Measurements from ENCODE around the gene H2BK1. TPM values are rescaled to one million over a fixed set of nuclear protein-coding genes. Genes with fewer than 3 reads are reported as not detected.

H2BK1 gene
- total and polyA plus RNA-seq, 2 of the 13 experiments (the other 11 are each of a cell fraction or from before 2014, with no cell fraction given), result not detected

DNA sequence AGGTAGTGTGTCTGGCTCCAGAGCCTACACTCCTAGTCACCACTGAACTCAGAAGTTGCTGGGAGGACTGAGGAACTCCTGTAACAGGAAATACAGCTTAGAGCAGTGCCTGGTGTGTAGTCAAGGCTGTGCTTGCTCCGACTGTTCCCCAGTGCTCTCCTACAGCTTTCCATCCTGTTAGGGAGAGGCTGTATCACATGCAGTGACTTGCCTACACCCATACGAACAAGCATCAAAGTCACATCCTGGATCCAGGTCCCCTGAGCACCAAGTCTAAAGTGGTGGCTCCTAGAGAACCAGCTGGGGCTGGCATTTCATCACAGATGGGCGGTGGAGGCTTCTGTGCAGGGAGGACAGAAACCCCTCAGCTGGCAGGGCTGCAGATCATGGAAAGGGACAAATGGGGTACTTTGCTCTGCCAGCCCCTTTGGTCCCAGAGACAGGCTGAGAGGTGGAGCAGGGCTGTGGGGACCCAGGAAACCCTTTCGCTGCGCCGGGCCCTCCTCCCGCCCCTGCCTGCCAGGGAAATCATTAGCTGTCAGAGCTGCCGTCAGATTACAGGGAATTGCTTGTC, 30.9 kb downstream of the H2BK1 start:
- TF ChIP-seq TAF15 (IDR thresholded peaks at IDR 0.05; ENCODE audit: low read depth, low read length, poor library complexity, severe bottlenecking) (no peak), KMT2A (CRISPR knock-in tag; IDR thresholded peaks at IDR 0.05) (no peak), ETV5 (CRISPR knock-in tag; IDR thresholded peaks at IDR 0.05; ENCODE audit: borderline replicate concordance) (no peak), JARID2 (CRISPR knock-in tag; IDR thresholded peaks at IDR 0.05; ENCODE audit: insufficient replicate concordance) (no peak), ZNF230 (CRISPR knock-in tag; IDR thresholded peaks at IDR 0.05) (no peak), TP53 (CRISPR knock-in tag; conservative IDR thresholded peaks at IDR 0.05) (no peak), ZNF343 (CRISPR knock-in tag; IDR thresholded peaks at IDR 0.05) (no peak), BRD4 (CRISPR knock-in tag; IDR thresholded peaks at IDR 0.05) (no peak), ZNF564 (CRISPR knock-in tag; IDR thresholded peaks at IDR 0.05) (no peak), PPARG (CRISPR knock-in tag; conservative IDR thresholded peaks at IDR 0.05) (no peak), TEAD2 (CRISPR knock-in tag; IDR thresholded peaks at IDR 0.05) (no peak), NCOA1 (CRISPR knock-in tag; IDR thresholded peaks at IDR 0.05) (no peak), ZNF136 (CRISPR knock-in tag; IDR thresholded peaks at IDR 0.05; ENCODE audit: low read depth) (no peak), ZNF44 (CRISPR knock-in tag; IDR thresholded peaks at IDR 0.05) (no peak), CBX5 (CRISPR knock-in tag; IDR thresholded peaks at IDR 0.05; ENCODE audit: borderline replicate concordance) (no peak), NAIF1 (CRISPR knock-in tag; IDR thresholded peaks at IDR 0.05; ENCODE audit: borderline replicate concordance) (no peak)
- TF ChIP-seq, protein P1, sequence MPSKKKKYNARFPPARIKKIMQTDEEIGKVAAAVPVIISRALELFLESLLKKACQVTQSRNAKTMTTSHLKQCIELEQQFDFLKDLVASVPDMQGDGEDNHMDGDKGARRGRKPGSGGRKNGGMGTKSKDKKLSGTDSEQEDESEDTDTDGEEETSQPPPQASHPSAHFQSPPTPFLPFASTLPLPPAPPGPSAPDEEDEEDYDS (CRISPR knock-in tag; IDR thresholded peaks at IDR 0.05), result no peak
- TF ChIP-seq, protein P2, sequence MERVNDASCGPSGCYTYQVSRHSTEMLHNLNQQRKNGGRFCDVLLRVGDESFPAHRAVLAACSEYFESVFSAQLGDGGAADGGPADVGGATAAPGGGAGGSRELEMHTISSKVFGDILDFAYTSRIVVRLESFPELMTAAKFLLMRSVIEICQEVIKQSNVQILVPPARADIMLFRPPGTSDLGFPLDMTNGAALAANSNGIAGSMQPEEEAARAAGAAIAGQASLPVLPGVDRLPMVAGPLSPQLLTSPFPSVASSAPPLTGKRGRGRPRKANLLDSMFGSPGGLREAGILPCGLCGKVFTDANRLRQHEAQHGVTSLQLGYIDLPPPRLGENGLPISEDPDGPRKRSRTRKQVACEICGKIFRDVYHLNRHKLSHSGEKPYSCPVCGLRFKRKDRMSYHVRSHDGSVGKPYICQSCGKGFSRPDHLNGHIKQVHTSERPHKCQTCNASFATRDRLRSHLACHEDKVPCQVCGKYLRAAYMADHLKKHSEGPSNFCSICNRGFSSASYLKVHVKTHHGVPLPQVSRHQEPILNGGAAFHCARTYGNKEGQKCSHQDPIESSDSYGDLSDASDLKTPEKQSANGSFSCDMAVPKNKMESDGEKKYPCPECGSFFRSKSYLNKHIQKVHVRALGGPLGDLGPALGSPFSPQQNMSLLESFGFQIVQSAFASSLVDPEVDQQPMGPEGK (CRISPR knock-in tag; IDR thresholded peaks at IDR 0.05), result no peak
- Histone ChIP-seq H3K4me3 (replicated peaks in 1 of 3; ENCODE audit: insufficient read depth in 1 of 3, low read depth in 2 of 3, low read length in 3 of 3) (no peak overlapping the region), H3K79me2 (ENCODE audit: insufficient read depth, low read length) (no peaks in the 10 kb centered on the region), H3K27me3 (ENCODE audit: control insufficient read depth in 1 of 2, insufficient read depth in 2 of 2, low read length in 2 of 2) (peaks cover 2 to 58% of the 10 kb centered on the region in 2 experiments; a peak in 3 of 5 replicates), H3K27ac (ENCODE audit: extremely low read length, insufficient read depth, low read length) (no peak overlapping the region), H3K9me3 (ENCODE audit: low read length) (no peaks in the 10 kb centered on the region), H3K4me2 (ENCODE audit: low read depth, low read length) (no peak overlapping the region), H3K9ac (ENCODE audit: insufficient read depth, low read depth, low read length) (no peak overlapping the region), H4K20me1 (ENCODE audit: insufficient read depth, low read length) (no peaks in the 10 kb centered on the region), H3K4me1 (ENCODE audit: insufficient read depth, low read length) (no peaks in the 10 kb centered on the region), H3K36me3 (replicated peaks in 1 of 2; ENCODE audit: control insufficient read depth in 1 of 2, insufficient read depth in 2 of 2, low read length in 2 of 2) (no peaks in the 10 kb centered on the region), H2AFZ (ENCODE audit: low read length) (no peak overlapping the region)
- ATAC-seq (no peak), DNase-seq (ENCODE audit: low spot score) (no peak), FAIRE-seq (no peak)
- 59% methylated on average over 6 of the region's 8 CpGs for WGBS (ENCODE audit: low lambda C conversion rate)
- POLR2A ChIA-PET, result no interaction called here
- intact Hi-C loops (cut with micrococcal nuclease; ENCODE audit: unreplicated experiment) (loop anchor here (10.0 kb wide), 1 partner anchor 125 kb away; no protein-coding TSS in a partner anchor), in situ Hi-C loops (cut with HindIII; ENCODE audit: extremely low pct_ligation_motif_present, low pct_unique_long_range_greater_than_20kb) (no loop called here)
- BruUV-seq (replicated peaks), result no TSS peak
- CTCF ChIA-PET (ENCODE audit: low intra/inter-chr PET ratio, low total read pairs), result no interaction called here
